Pancreas (tissue), 10 donors: Measurements from ENCODE around the gene TRIP10. TPM values are rescaled to one million over a fixed set of nuclear protein-coding genes. Genes with fewer than 3 reads are reported as not detected.
"Not testable (repeated sequence)": the region's sequence is repeated elsewhere in the genome, so short reads cannot be mapped to it uniquely, and the experiment has no call there.

Experiments used
- ATAC-seq, 4 donors: fragments of 200-7000 bp; cut with Tn5 transposase; one replicate each; pipeline versions ENCODE4 v1.8.0 to v1.9.1; 2020; ENCODE audit warnings: mild to moderate bottlenecking in 4 of 4, moderate library complexity in 4 of 4
- DNase-seq, 6 donors: peaks; one replicate each; pipeline ENCODE4 v3.0.0-alpha.2; 2020
- FAIRE-seq: peaks from 2 replicates; lab custom pipeline; 2012; peaks lifted over from hg19 to GRCh38; lab: Jason Lieb, UNC
- H3K27ac ChIP-seq, 4 donors: fragments of 200-600 bp; sonication (generic); 1 replicate in 3 of 4; 2 replicates in 1 of 4; pipeline versions ENCODE4 v1.5.0 to v1.8.0; 2020
- H3K27me3 ChIP-seq, 4 donors: fragments of 200-600 bp; one replicate each; pipeline ENCODE4 v1.8.0; 2021
- H3K36me3 ChIP-seq, 3 donors: fragments of 200-600 bp; sonication (generic) in 1 of 3; one replicate each; pipeline versions ENCODE4 v1.5.0 to v1.8.0; 2020 to 2021
- H3K4me1 ChIP-seq, 3 donors: fragments of 200-600 bp; one replicate each; pipeline ENCODE4 v1.8.0; 2021
- H3K4me3 ChIP-seq, 4 donors: fragments of 200-600 bp; sonication (generic) in 2 of 4; one replicate each; pipeline versions ENCODE4 v1.5.0 to v1.8.0; 2020 to 2021
- H3K9me3 ChIP-seq, 4 donors: fragments of 200-600 bp; one replicate each; pipeline ENCODE4 v1.8.0; 2021
- WGBS, 2 donors: extraction: QIAGEN DNeasy Blood & Tissue Kit; methylation state at CpG; one replicate each; pipeline ENCODE4 v1.1.7; 2013; 5-methylcytosine and 5-hydroxymethylcytosine counted together
- intact Hi-C, 3 donors: fragments of 100-400 bp; cut with DNase I; formaldehyde crosslinking; loops; one replicate each; pipeline versions ENCODE4 v1.11.1 to v1.14.2; 2022
- polyA plus RNA-seq, 2 donors: library from polyadenylated mRNA; stranded (reverse); fragments of 200-250 nt; gene quantifications; one replicate each; pipeline ENCODE4 v1.2.3, GENCODE V29; 2013
- total RNA-seq, 6 donors: library from RNA; stranded (reverse); fragmentation: NEBNext Ultra II Directional in 4 of 6; extraction: Animal tissue kit (Norgen Biotek cat#: 25700) in 4 of 6; gene quantifications; one replicate each; pipeline versions ENCODE4 v1.2.1 to v1.2.4, GENCODE V29; 2021 to 2023
- TF ChIP-seq, protein P1 (sequence below), 4 donors: fragments of 200-600 bp; sonication (generic) in 3 of 4; IDR thresholded peaks; one replicate each; pipeline versions ENCODE4 v1.5.0 to v1.8.0; 2021; ENCODE audit warnings: antibody characterized with exemption in 4 of 4
- donor health status: healthy with polysubstance abuse.
- donor health status: DM: no; HTN: no; CAD: no; lungs with moderate emphysema.
- donor health status: DM: no; HTN: no; CAD: no.
- donor health status: control.
- donor health status: control.
- donor health status: Bipolar disorder and iron deficiency.
- donor health status: DM: yes; HTN: yes; CAD: no.
- donor health status: DM: no; HTN: no; CAD: no.
- donor health status: DM: no; HTN: no; CAD: no.
- donor health status: DM: yes; HTN: yes; CAD: no.

TRIP10 gene
- total and polyA plus RNA-seq, 8 donors = 16.4 to 102 (median 24.8) TPM

DNA sequence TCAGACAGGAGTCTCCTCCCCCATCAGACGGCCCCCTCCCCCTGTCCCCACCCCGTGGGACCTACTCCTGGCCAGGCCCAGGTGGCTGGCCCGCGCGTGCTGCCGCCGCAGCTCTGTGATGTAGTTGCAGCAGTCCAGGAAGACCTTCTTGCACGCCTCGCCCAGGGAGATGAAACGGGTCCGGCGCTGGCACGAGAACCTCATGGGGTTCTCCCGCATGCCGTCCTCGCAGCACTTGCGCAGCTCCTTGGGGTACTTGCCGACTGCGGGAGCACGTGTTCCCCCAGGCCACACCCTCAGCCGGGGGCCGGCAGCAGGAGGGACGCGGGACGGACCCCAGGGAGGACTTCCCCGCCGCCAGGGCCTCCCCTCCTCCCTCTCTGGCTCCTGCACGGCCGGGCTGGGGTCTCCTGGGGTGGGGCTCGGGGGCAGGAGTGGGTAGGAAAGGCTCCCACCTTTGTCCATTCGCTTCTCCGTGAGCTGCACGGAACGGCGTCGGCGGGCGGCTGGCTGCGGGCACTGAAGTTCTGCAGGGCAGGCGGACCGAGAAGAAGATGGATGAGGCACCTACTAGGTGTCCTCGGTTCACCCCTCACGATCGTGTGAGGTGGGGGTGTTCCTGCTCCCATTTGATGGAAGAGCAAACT is 32.3 kb upstream of the TRIP10 start:
- Histone ChIP-seq H3K9me3 (no peaks in the 10 kb centered on the region), H3K27me3 (no peaks in the 10 kb centered on the region), H3K4me3 (no peak overlapping the region), H3K4me1 (no peaks in the 10 kb centered on the region), H3K27ac (no peak overlapping the region), H3K36me3 (peaks cover 0 to 2% (median 0%) of the 10 kb centered on the region in 3 donors)
- ATAC-seq (no peak), FAIRE-seq (no peak), DNase-seq (no peak)
- TF ChIP-seq, protein P1, sequence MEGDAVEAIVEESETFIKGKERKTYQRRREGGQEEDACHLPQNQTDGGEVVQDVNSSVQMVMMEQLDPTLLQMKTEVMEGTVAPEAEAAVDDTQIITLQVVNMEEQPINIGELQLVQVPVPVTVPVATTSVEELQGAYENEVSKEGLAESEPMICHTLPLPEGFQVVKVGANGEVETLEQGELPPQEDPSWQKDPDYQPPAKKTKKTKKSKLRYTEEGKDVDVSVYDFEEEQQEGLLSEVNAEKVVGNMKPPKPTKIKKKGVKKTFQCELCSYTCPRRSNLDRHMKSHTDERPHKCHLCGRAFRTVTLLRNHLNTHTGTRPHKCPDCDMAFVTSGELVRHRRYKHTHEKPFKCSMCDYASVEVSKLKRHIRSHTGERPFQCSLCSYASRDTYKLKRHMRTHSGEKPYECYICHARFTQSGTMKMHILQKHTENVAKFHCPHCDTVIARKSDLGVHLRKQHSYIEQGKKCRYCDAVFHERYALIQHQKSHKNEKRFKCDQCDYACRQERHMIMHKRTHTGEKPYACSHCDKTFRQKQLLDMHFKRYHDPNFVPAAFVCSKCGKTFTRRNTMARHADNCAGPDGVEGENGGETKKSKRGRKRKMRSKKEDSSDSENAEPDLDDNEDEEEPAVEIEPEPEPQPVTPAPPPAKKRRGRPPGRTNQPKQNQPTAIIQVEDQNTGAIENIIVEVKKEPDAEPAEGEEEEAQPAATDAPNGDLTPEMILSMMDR (IDR thresholded peaks at IDR 0.05) = no peak
- 78 to 88% methylated on average over 42 to 44 of the region's 44 CpGs for WGBS, 2 donors
- intact Hi-C loops = no loop called here

DNA sequence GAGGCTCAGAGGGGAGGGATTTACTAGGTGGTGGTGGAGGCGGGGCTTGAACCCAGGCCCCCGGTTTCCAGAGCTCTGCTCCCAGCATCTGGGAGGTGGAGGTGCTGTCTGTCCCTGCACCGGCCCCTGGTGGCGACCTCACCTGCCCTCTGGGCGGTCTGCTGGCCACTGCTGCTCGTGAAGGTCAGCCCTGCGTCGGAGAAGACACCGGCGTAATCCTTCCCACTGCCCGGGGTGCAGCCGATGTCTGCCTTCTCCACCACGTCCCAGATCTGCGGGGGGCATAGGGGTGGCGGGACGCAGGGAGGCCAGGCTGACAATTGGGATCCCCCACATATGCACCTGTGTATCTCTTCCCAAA is 31.8 kb upstream of the TRIP10 start:
- H3K36me3 ChIP-seq = no peaks in the 10 kb centered on the region
- H3K4me1 ChIP-seq = no peaks in the 10 kb centered on the region
- no peak overlapping the region for H3K27ac ChIP-seq
- TF ChIP-seq, protein P1 (IDR thresholded peaks at IDR 0.05) = no peak
- WGBS, 2 donors = 78 to 85% methylated on average over 16 of the region's 16 CpGs
- ATAC-seq (no peak), FAIRE-seq (no peak), DNase-seq (no peak)
- no peaks in the 10 kb centered on the region for H3K9me3 ChIP-seq
- no peak overlapping the region for H3K4me3 ChIP-seq
- intact Hi-C loops = no loop called here
- no peaks in the 10 kb centered on the region for H3K27me3 ChIP-seq

DNA sequence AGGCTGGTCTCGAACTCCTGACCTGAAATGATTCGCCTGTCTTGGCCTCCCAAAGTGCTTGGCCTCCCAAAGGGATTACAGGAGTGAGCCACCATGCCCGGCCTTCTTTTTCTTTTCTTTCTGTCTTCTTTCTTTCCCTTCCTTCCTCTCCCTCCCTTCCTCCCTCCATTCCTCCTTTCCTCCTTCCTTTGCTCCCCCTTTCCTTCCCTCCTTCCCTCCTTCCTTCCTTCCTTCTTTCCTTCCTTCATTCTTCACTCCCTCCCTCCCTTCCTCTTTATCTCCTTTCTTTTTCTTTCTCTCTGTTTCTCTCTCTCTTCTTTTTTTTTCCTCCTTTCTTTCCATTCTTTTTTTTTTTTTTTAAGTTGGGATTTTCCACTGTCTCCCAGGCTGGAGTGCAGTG is 31.1 kb upstream of the TRIP10 start:
- WGBS, 2 donors = 71 to 90% methylated on average over 3 of the region's 3 CpGs

DNA sequence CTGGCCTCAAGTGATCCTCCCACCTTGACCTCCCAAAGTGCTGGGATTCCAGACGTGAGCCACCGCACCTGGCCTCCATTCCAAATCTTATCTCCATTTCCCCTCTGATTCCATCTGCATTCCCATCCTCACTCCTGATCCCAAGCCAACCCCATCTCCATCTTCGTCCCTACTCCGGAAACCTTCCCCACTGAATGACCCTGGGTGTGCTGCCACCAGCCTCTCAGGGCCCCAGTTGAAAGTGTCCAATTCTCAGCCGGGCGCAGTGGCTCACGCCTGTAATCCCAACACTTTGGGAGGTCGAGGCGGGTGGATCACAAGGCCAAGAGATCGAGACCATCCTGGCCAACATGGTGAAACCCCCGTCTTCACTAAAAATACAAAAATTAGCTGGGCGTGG is 30.6 kb upstream of the TRIP10 start:
- intact Hi-C loops, H3K36me3 ChIP-seq, DNase-seq, H3K27me3 ChIP-seq, ATAC-seq, H3K4me1 ChIP-seq, FAIRE-seq, H3K27ac ChIP-seq, H3K4me3 ChIP-seq, H3K9me3 ChIP-seq: not testable (repeated sequence)
- 71 to 84% methylated on average over 12 of the region's 12 CpGs for WGBS, 2 donors

More for the DNA sequence above, 31.1 kb upstream of the TRIP10 start:
- Histone ChIP-seq H3K27me3 (no peaks in the 10 kb centered on the region), H3K36me3 (peaks cover 0 to 3% (median 0%) of the 10 kb centered on the region in 3 donors), H3K27ac (no peak overlapping the region), H3K4me1 (no peaks in the 10 kb centered on the region), H3K9me3 (no peaks in the 10 kb centered on the region), H3K4me3 (no peak overlapping the region)
- DNase-seq (no peak), ATAC-seq (no peak), FAIRE-seq (no peak)
- intact Hi-C loops = no loop called here
- TF ChIP-seq, protein P1 (IDR thresholded peaks at IDR 0.05) = no peak

DNA sequence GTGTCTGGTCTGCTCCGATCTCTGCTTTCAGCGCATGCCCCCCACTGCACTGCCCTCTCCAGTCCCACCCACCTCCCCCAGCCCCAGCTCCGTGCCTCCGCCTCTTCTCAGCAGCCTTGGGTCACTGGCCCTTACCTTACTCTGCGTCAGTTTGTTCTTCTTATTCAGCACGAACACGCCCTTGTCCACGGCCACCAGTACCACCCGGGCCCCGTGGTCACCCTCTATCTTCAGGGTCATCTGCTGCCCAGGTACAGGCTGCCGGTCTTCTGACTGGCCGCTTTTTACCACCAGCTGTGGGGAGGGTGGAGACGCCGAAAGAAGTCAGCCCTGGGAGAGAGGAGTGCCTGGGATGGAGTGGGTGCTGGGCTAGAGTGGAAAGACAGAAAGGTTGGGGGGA is 29.9 kb upstream of the TRIP10 start:
- Histone ChIP-seq H3K4me3 (no peak overlapping the region), H3K36me3 (peaks cover 0 to 3% (median 0%) of the 10 kb centered on the region in 3 donors), H3K27ac (no peak overlapping the region), H3K4me1 (no peaks in the 10 kb centered on the region), H3K27me3 (no peaks in the 10 kb centered on the region), H3K9me3 (no peaks in the 10 kb centered on the region)
- FAIRE-seq (no peak), ATAC-seq (no peak), DNase-seq (no peak)
- WGBS, 2 donors = 53 to 65% methylated on average over 14 of the region's 14 CpGs
- intact Hi-C loops = no loop called here
- TF ChIP-seq, protein P1 (IDR thresholded peaks at IDR 0.05) = no peak
